ENCODE results near the gene RPTOR.
"Not testable (repeated sequence)": the region's sequence is repeated elsewhere in the genome, so short reads cannot be mapped to it uniquely, and the experiment has no call there.

The RPTOR gene

DNA sequence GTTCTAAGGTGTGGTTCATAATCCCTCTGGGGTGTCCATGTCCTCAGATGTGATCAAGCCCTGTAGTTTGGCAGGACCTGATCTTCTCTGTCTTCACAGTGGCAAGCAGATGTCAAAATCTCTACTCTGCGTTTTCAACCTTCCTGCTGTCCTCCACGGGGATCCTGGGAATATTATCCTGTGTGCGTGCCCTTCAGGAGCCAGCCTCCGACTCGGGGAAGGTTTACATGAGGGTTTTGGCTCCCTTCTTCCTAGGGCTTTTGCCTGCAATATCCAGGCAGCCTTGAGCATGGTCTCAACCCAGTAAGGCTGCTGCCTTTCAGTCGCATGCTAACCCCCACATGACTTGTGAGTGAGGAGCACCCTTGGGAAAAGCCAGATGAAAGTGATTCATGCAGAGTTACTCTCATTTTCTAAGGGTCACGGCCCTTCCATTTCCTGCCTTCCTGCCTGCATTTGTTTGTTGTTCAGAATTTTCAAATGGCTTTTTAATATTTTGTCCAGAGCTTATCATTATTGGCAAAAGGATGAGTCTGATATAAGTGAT, 244.8 kb downstream of the RPTOR start:
- DNase-seq = no peak

DNA sequence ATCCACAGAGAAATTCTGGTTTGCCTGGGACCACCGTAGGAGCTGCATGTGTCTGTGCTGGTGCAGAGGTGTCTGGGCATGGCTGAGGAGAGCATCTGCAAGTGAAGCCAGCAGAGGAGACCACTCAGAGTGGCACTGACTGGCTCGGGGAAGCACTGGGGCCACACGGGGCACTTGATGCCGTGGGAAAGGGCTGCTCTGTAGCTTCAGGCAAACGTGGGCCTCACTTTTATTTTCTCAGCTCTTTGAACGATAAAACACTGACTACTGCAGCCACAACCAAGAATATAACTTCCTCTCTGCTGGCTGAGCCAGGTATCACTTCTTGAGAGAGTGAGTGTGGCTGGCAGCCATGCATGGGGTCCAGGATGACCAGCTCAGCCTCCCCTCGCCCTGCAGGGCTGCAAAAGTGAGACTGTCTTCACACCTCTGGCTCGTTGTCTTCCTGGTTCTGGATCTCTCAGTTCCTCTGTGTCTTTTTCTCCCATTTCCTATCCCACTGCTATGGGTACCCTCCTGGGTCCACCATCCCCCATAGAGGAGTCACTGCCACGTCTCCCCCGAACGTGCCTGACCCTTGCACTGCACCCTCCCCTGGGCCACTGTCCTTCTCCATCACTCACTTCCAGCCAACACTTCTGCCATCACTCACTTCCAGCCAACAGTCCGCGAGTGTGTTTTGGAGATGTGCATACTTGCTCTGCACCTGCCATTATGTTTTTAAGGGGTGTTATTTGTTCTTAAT, 245.6 kb downstream of the RPTOR start:
- no peak for DNase-seq

DNA sequence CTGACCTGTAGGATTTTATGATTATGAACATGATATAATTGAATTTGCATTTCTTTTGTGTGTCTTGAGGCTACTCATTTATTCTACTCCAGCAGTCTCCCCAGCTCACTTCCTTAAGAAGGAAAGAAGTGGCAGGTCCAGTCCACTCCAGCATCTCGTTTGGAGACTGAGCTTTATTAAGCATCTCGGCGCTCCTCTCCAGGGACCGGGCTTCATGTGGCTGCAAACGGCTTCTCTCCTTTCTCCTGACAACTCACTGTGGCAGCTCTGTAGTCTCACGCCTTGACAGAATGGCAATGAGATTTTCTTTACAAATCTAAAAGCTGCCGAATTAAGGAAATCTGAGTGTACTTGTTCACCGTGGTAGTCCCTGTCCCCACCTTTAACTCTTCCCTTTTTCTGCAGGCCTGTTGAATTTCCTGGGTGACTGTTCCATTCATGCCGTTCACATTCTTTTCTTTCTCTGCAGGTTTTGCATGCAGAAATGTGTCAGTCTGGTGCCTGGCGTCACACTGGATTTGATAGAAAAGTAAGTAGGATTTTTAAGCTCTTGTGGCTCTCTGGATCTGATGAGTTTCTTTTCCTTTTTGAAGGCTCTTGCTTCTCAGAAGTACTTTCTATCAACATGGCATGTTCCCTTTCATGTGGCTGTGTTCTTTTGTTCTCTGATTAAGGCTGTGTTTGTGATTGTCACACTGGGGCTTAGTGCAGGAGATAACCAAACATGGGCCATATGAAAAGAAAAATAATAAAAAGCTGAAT, 246.5 kb downstream of the RPTOR start:
- DNase-seq = no peak

DNA sequence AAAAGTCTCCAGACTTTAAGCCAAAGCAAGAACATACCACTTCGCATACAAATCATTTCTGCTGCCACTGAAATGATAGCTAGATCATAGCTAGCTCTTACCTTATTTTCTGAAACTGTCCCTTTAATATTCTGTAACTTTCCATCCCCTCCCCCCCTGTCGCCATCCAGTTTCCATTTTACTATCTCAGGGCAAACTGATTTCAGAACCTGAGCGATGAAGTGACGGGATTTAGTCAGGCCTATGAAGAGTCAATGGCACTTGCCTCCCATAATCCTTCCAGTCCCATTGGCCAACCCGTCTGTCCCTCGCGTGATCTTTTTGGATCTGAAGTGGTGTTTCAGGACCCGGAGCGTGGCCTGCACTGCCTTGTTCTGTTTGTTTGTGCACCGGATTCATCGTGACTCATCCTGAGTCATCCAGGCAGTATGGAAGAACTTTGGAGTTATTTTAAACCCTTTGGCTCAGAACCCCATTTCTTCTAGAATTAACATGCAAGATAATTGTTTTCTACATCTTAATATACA, 247.2 kb downstream of the RPTOR start:
- DNase-seq = no peak

DNA sequence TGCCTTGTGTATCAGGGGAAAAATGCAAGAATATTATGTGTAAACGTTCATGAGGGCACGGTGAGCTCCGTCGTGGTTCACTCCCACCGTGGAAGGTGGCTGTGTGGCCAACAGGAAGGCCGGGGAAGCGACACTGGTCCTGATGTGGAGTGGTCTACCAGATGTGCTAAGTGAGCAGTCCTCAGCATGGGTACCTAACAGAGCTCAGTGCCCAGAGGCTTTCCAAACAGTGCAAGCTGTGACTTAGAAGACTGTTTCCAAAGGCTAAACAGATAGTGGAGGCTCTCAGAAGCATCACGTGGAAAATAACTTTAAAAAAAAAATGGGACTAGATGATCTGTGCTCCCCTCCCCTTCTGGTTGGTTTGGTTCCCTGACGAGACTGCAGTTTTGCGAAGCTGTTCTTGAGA, 247.7 kb downstream of the RPTOR start:
- DNase-seq = no peak

DNA sequence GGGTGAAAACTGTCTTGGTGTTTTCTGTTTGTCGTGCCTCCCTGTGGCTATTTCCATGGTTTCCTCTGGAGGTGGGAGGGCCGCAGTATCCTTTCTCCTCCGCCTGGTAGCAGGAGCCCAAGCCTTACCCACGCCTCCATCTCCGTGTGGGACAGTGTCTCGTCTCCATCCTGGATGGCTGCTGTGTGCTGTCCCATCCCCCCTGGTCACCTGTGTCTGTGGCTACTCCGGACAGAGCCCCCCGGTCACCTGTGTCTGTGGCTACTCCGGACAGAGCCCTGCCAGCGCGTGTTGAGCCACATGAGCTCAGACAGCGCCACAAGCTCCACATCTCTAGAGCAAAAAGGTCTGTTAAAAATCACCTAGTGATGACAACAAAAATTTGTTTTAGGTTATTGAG, 248.8 kb downstream of the RPTOR start:
- DNase-seq = no peak

DNA sequence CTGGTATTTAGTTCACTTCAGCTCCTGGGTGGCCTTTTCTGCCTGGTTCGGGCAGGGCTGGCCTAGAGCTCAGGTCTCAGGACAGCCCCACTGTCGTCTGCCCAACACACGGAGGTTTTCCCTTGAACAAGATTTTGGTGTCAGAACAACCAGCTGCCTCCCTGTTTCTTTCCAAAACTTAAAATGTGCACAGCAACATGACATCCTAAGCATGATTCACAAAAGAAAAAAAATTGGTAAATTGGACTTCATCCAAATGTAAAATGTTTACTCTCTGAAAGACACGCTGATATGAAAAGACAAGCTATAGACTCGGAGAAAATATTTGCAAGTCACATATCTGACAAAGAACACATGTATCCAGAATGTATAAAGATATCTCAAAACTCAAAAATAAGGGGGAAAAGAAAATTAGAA, 249.2 kb downstream of the RPTOR start:
- DNase-seq = no peak

DNA sequence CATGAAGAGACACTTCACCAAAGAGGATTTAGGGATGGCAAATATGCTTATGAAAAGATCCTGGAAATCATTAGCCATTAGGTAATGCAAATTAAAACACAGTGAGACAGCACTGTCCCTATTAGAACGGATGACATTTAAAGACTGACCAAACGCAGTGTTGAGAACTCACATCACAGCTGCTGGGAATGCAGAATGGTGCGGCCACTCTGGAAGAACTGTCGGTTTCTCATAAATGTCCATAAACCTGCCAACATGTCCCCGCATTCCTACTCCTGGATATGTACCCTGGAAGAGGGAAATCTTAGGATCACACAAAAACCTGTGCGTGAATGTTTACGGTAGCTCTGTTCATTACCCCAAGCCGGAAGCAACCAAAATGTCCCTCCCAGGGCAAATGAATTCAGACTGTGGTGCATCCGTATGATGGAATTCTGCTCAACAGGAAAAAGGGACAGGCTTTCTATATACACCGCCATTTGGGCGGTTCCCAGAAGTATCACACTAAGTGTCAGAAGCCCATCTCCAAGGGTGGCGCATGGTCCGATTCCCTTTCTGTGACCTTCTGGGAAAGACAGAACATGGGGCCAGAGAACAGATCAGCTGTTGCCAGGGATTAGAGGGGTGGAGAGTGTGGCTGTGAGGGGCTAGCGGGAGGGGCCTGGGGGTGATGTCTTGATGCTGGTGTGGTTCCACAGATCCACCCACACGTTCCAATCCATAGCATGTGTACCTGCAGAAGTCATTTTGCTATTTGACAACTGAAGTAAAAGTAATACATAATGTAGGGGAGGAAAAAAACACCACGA, 249.8 kb downstream of the RPTOR start:
- no peak for DNase-seq

DNA sequence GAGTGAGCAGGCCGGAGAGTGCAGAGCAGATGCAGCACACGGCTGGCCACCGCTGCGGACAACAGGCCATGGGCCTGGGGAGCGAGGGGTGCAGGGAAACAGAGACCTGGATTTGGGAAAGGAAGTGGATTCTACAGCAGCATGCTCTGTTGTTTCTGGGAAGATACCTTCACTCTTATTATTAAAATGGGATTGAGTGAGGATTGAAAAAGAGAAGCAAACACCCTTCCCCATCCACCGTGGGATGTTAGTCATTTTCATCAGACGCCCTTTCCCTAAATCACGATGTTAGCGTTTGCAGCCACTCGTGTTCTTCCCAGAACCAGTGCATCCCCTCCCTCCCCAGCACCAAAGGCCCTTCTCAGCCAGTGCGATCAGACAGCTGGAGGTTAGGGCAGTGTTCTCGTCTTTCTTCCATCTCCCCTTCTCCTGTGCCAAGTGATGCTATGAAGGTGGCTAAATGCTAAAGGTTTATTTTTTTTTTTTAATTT, 250.5 kb downstream of the RPTOR start:
- DNase-seq = no peak

DNA sequence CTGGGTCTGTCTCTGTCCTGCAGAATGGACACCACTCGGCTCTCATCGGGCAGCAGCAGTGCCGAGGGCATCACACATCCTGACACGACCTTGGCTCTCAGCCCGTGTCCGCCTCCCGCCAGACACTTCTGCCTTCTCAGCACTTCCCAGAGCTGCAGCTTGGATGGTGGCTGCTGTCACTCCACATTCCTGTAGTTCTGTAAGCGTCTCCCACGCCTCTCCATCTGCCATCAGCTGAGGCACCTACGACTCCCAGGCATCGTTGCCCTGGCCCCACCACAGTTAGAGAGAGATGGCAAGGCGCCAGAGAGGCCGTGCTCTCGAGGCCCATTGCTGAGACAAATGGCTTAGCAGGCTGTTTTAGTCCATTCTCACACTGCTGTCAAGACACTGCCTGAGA, 251.1 kb downstream of the RPTOR start:
- DNase-seq = no peak

DNA sequence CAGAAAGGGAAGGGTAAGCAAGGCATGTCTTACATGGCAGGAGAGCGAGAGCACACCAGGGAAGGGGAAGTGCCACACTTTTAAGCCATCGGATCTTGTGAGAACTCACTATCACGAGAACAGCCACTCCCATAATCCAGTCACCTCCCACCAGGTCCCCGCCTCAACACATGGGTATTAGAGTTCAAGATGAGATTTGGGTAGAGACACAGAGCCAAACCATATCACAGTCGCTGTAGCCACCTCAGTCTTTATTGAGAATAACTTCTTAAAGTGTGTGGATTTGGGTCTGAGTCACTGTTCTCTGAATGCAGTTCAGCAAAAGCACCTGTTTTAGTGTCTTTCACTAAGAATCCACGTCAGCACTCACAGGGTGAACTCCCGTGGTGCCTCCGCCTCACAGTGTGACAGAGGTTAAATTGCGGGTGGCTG, 251.8 kb downstream of the RPTOR start:
- no peak for DNase-seq

DNA sequence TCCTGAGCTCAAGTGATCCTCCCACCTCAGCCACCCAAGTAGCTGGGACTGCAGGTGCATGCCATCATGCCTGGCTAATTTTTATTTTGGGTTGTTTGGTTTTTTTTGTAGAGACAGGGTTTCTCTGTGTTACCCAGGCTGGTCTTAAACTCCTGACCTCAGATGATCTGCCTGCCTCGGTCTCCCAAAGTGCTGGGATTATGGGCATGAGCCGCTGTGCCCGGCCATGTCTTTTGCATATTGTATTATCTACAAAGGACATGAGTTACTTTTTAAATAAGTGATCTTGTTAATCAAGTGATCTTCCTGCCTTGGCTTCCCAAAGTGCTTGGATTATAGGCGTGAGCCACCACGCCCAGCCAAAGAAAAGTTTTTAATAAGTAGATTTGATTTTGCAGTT, 252.6 kb downstream of the RPTOR start:
- not testable (repeated sequence) for DNase-seq

DNA sequence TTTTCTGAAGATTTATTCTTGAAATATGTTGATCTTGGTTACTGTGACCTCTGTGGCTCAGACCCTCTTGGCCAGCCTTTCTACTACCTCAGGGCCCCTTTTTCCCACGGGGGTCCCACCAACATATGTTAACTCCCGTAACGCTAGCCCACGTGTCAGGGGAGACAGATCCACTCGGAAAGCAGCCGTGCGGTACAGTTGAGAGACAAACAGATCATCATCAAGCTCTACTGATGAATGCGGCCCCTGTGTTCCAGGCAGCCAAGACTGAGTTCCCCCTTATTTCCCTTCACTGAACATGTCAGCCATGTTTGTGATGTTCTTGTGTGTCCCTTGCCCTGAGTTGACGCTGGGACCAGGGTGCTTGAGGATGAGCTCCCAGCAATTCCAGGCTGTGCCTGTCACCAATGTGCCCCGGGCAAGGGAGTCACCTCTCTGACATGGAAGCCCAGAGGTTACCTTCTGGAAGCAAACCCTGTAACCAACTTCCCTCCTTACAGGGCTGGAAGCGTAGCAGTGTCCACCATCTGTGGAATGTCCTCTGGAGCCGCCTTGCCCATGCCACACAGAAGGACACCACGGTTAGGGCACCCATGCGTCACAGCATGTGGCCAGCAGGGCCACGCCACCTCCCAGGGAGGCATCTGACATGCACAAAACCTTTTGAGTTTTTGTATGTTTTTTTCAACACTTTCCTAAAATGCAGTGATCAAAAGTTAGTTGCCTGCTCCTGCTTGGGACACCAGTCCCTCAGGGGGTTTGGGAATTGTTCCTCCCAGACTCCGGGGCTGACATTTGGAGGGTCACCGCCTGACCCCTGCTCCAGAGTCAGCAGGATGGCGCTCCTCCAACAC, 253.3 kb downstream of the RPTOR start:
- DNase-seq = no peak

DNA sequence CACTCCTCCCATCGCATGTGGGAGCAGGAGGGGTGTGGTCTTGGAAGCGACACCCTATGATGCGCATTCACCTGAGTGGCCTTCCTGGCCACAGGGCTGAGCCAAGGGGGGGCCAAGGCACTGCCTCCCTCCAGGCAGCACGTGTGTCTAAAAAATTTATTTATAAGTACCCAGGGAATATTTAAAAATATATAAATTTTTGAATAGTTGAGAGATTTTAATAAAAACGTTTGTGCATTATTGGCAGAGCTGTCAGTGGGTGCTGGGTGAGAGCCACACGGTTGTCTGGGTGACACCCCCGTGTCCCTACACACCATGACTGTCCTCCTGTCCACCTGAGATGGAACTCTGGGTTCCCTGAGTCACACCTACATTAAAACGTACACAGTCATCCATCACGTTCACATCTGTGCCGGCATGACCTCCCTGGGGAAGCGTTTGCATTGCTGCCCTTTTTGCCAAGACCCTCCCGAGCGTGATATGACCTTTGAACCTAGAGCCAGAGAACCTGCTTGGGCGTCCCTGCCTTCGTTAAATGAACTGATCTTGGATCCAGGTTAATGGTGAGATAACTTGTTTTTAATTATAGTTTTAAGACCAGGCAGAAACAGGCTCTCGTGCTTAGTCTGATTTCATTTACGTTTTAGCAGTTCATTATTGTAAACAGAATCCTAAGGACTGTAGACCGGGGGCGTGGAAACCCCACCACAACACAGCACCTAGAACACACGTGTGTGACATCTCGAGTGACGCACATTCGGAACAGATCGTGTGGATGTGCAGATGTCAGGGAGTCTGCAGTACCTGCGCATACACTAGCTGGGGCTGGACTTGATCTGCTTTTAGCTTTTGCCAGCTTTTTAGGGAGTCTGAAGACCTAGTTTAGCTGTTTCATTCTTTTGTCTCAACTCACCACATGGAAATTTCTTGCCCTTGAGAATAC, 254.2 kb downstream of the RPTOR start:
- DNase-seq = no peak

DNA sequence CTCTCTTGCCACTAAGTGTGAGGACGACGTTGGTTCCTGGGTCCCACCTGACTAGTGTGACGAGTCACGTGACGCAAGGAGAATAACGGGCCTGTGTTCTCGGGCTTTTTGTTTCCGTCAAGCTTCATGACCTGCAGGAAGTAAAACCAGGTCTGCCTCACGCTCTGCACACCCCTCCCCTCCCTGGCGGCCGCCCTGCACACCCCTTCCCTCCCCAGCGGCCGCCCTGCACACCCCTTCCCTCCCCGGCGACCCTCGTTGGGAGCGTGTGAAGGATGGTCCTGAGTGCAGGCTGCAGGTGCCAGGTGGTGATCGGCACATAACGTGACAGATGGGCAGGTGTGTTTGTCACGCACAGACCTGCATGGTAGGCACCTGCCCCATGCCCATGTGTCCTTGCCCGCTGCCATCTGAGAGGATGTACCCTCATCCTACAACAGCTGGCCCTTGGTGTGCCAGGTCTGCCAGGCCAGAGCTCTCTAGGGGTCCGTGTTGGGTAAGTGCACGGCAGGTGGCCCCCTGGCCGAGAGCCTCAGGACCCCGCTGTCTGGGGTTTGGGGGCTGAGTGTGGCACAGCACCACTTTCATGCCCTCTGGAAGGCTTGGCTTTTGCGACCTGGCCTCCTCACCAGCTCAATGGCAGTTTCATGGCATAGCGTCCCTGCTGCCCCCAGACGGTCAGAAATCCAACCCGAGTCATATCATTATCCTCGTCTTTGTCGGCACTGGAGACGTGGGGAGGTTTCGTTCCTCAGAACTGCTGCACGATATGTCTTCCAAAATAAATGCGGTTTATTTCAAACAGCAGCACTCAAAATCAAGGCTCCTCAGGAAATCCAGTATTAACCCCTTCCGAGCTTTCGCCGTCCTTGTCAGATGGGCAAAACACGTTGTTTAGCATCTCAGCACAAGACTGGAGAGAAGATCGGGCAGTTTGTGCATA, 255.2 kb downstream of the RPTOR start:
- no peak for DNase-seq

DNA sequence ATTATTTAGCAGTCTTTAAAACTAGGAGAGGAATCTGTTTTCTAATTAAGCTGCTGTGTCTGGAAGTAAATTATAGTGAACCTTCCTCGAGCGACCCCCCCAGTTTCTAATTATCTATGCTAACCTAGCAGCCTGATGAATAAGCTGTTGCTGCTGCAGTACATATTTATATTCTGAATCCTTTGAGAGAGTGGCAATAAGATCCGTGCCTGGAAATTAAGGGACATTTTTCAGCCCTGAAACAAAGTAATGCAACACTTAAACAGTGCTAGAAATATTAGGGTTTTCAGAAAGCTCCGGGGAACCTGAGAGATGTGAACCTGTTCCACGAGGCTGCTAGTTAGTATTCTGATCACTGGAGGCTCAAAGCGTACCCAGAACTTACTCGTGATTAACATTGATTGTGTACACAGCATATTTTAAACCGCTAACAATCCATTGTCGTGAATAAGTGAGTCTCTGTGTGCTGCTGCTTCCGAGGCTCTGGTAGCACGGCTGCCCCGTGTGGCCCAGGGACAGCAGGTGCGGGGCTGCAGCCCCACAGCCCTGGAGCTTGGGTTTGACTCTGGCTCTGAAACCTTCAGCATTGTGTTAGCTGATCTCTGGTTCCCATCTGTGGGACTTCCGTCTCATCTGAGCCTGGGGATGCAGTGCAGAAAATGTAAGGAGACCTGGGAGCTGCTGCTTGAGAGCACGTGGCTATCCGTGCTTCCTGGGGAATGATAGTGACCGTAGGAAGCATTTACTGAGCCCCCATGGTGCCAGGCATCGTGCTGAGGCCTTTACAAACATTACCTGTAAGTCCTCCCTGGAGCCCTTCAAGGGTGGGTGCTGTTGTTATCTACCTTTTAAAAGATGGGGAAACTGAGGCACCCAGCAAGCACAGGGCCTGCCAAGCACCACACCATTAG, 256.1 kb downstream of the RPTOR start:
- DNase-seq = peak; percentile 7

DNA sequence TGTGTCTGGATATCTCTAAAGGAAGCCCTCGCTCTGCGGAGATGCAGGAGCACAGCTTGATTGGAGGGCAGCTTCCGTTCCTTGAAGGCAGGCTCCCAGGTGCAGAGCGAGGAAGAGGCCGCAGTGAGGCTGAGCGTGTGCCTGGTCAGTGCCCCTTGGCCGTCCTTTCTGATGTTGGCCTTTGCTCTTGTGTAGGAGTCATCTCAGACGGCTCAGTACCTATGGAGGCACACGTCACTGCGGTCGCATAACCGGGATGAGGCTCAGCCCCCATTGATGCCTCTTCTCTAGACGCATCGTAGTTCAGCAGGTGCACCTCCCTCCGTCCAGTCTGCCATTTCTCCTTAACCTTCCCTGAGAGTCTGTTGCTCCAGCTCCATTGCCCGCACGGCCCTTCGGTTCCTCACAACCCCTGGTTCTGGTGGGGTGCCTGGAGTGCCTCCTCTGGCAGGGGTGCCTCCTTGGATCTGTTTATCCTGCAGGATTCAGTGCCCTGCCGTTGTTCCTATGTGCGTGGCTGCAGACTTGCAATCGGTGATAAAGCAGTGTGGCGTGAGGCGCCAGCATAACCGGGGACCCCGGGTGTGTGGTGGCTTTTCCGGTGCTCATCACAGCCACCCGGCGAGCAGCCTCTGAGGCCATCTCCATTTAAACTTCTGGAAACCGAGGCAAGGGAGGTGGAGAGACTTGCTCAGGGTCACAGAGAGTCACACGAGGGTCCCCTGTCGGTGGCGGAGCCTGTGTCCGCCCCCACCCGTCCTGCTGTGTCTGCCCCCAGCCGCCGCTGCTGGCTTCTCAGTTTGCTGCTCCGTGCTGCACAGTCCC, 258.2 kb downstream of the RPTOR start:
- DNase-seq = no peak
